Esophagus squamous epithelium (tissue), 4 donors: ENCODE data around the gene LITAF.

Experiments
- POLR2A ChIP-seq, 4 donors: fragments of 450-650 bp; IDR thresholded peaks; one replicate each; pipeline ENCODE4 v1.6.1; 2017; ENCODE audit warnings: antibody characterized with exemption in 4 of 4, mild to moderate bottlenecking in 4 of 4, moderate library complexity in 3 of 4
- TF ChIP-seq, protein P1 (sequence below), 6 experiments: fragments of 450-650 bp in 4 of 6; fragments of 200-600 bp in 2 of 6; sonication (generic) in 2 of 6; IDR thresholded peaks; one replicate each; pipeline ENCODE4 v1.5.1; 2016 to 2019; ENCODE audit warnings: antibody characterized with exemption in 6 of 6, mild to moderate bottlenecking in 4 of 6, moderate library complexity in 4 of 6

DNA sequence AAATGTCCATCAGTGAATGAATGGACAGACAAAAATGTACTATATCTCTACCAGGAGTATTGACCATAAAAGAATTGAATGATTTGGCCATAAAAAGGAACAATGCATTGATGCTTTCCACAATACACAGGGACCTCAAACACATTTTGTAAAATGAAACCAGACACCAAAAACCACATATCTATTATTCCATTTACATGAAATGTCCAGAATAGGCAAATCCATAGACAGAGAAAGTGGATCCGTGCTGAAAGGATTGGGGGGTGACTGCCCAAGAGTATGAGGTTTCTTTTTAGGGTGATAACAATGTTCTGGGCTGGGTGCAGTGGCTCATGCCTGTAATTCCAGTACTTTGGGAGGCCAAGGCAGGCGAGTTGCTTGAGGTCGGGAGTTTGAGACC lies 6.9 kb upstream of the LITAF start:
- TF ChIP-seq, protein P1, sequence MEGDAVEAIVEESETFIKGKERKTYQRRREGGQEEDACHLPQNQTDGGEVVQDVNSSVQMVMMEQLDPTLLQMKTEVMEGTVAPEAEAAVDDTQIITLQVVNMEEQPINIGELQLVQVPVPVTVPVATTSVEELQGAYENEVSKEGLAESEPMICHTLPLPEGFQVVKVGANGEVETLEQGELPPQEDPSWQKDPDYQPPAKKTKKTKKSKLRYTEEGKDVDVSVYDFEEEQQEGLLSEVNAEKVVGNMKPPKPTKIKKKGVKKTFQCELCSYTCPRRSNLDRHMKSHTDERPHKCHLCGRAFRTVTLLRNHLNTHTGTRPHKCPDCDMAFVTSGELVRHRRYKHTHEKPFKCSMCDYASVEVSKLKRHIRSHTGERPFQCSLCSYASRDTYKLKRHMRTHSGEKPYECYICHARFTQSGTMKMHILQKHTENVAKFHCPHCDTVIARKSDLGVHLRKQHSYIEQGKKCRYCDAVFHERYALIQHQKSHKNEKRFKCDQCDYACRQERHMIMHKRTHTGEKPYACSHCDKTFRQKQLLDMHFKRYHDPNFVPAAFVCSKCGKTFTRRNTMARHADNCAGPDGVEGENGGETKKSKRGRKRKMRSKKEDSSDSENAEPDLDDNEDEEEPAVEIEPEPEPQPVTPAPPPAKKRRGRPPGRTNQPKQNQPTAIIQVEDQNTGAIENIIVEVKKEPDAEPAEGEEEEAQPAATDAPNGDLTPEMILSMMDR (IDR thresholded peaks at IDR 0.05) = no peak
- no peak for TF ChIP-seq POLR2A (IDR thresholded peaks at IDR 0.05)
